SK-N-SH (cell line): ENCODE measurements around the gene MPHOSPH9. TPM values are rescaled to one million over a fixed set of nuclear protein-coding genes. Genes with fewer than 3 reads are reported as not detected.
A peak's percentile ranks its signal among the peaks of the same experiment; 100 is the strongest.

Experiments used
- CTCF ChIA-PET: fragments of 300-600, 350-600 bp; formaldehyde crosslinking; extraction: SDS; loops from one replicate; lab custom pipeline; 2021; lab: Yijun Ruan, JAX
- POLR2A ChIA-PET: fragments of 350-600 bp; sonication (Branson Sonifier 250); formaldehyde crosslinking; extraction: SDS; loops from one replicate; lab custom pipeline; 2020; ENCODE audit warnings: antibody characterized with exemption, inconsistent platforms; lab: Yijun Ruan, JAX
- DNase-seq: peaks from one replicate; pipeline ENCODE4 v3.0.0; 2012
- H2AFZ ChIP-seq: fragments of 200-600 bp; sonication (generic); 2 replicates; pipeline ENCODE4 v1.8.1; 2016; ENCODE audit warnings: antibody characterized with exemption, mild to moderate bottlenecking, low read depth
- H3F3A ChIP-seq: fragments of 200-600 bp; sonication (generic); replicated peaks from 2 replicates; pipeline ENCODE3; 2016; ENCODE audit warnings: antibody characterized with exemption, mild to moderate bottlenecking; ENCODE audit not compliant: insufficient read depth
- H3K27ac ChIP-seq, 2 experiments: fragments of 200-500 bp in 1 of 2; fragments of 200-600 bp in 1 of 2; sonication (Bioruptor generic) in 1 of 2; sonication (generic), shearing (Covaris generic) in 1 of 2; 2 replicates each; pipeline versions ENCODE4 v1.5.1 to v1.6.1; 2014 to 2016; ENCODE audit warnings: low read depth in 2 of 2, inconsistent platforms in 1 of 2, low read length in 1 of 2, mild to moderate bottlenecking in 1 of 2, mixed read lengths in 1 of 2
- H3K27me3 ChIP-seq: fragments of 200-600 bp; sonication (generic), shearing (Covaris generic); 2 replicates; pipeline ENCODE4 v1.6.1; 2016; ENCODE audit warnings: mixed run types; ENCODE audit not compliant: insufficient read depth
- H3K36me3 ChIP-seq, 2 experiments: fragments of 200-500 bp in 1 of 2; fragments of 200-600 bp in 1 of 2; sonication (Bioruptor generic) in 1 of 2; sonication (generic) in 1 of 2; replicated peaks in 1 of 2; 2 replicates each; pipeline versions ENCODE3 to v1.5.1; 2014 to 2016; ENCODE audit warnings: low read length in 1 of 2, mild to moderate bottlenecking in 1 of 2; ENCODE audit not compliant: insufficient read depth in 2 of 2, control insufficient read depth in 1 of 2
- H3K4me1 ChIP-seq, 2 experiments: fragments of 200-500 bp in 1 of 2; fragments of 200-600 bp in 1 of 2; sonication (Bioruptor generic) in 1 of 2; sonication (generic), shearing (Covaris generic) in 1 of 2; 2 replicates each; pipeline versions ENCODE4 v1.5.1 to v1.6.1; 2014 to 2016; ENCODE audit warnings: low read depth in 1 of 2, low read length in 1 of 2, mixed run types in 1 of 2; ENCODE audit not compliant: insufficient read depth in 2 of 2, control insufficient read depth in 1 of 2
- H3K4me2 ChIP-seq: fragments of 200-600 bp; sonication (generic), shearing (Covaris generic); 2 replicates; pipeline ENCODE4 v1.6.1; 2017; ENCODE audit warnings: mixed run types
- H3K4me3 ChIP-seq, 2 experiments: fragments of 200-500 bp in 1 of 2; fragments of 200-600 bp in 1 of 2; sonication (Bioruptor generic) in 1 of 2; sonication (generic), shearing (Covaris generic) in 1 of 2; 2 replicates each; pipeline versions ENCODE4 v1.5.1 to v1.8.1; 2014 to 2016; ENCODE audit warnings: low read depth in 2 of 2, inconsistent platforms in 1 of 2, low read length in 1 of 2, mild to moderate bottlenecking in 1 of 2, mixed read lengths in 1 of 2, moderate library complexity in 1 of 2
- H3K79me2 ChIP-seq: fragments of 200-600 bp; sonication (generic); 2 replicates; pipeline ENCODE4 v1.8.1; 2017; ENCODE audit warnings: mild to moderate bottlenecking; ENCODE audit not compliant: insufficient read depth
- H3K9ac ChIP-seq: fragments of 200-600 bp; sonication (generic); 2 replicates; pipeline ENCODE4 v1.6.1; 2017; ENCODE audit warnings: mixed run types
- H3K9me2 ChIP-seq: fragments of 200-600 bp; sonication (generic); 2 replicates; pipeline ENCODE4 v1.6.1; 2017; ENCODE audit warnings: mixed run types
- H3K9me3 ChIP-seq: fragments of 200-600 bp; sonication (generic); 2 replicates; pipeline ENCODE4 v1.6.1; 2017; ENCODE audit warnings: mixed run types, mild to moderate bottlenecking, moderate library complexity
- H4K20me1 ChIP-seq: fragments of 200-600 bp; sonication (generic); 2 replicates; pipeline ENCODE4 v1.6.1; 2017; ENCODE audit warnings: mild to moderate bottlenecking, mixed run types; ENCODE audit not compliant: insufficient read depth
- CTCF ChIP-seq: fragments of 200-600 bp; sonication (generic); IDR thresholded peaks from 2 replicates; pipeline ENCODE4 v1.6.1; 2017; ENCODE audit warnings: antibody characterized with exemption, mild to moderate bottlenecking, moderate library complexity
- EZH2phosphoT487 ChIP-seq: fragments of 200-600 bp; sonication (generic); IDR thresholded peaks from 2 replicates; pipeline ENCODE4 v1.6.1; 2017; ENCODE audit warnings: low read depth, mixed run types, mild to moderate bottlenecking, antibody characterized with exemption, moderate library complexity, borderline replicate concordance
- IRF3 ChIP-seq: fragments of 150-350 bp; IDR thresholded peaks from 2 replicates; pipeline ENCODE4 v1.6.1; 2016; ENCODE audit warnings: mild to moderate bottlenecking, low read depth, low read length
- JUND ChIP-seq: IDR thresholded peaks from 2 replicates; pipeline ENCODE4 v1.4.0; 2012
- MEF2A ChIP-seq: IDR thresholded peaks from 2 replicates; pipeline ENCODE4 v1.4.0; 2012; ENCODE audit warnings: low read depth, borderline replicate concordance
- NFIC ChIP-seq: IDR thresholded peaks from 2 replicates; pipeline ENCODE4 v1.4.0; 2012; ENCODE audit warnings: borderline replicate concordance
- PBX3 ChIP-seq: IDR thresholded peaks from 2 replicates; pipeline ENCODE4; 2012
- POLR2AphosphoS5 ChIP-seq: IDR thresholded peaks from 2 replicates; pipeline ENCODE4 v1.6.1; 2012; ENCODE audit warnings: low read depth, low read length
- RCOR1 ChIP-seq: fragments of 150-350 bp; IDR thresholded peaks from 2 replicates; pipeline ENCODE4 v1.6.1; 2017; ENCODE audit warnings: antibody characterized with exemption, low read length
- REST ChIP-seq: IDR thresholded peaks from 2 replicates; pipeline ENCODE4 v1.6.1; 2012; ENCODE audit warnings: mild to moderate bottlenecking, low read depth, low read length, moderate library complexity
- RFX5 ChIP-seq: IDR thresholded peaks from 2 replicates; pipeline ENCODE4 v1.6.1; 2012; ENCODE audit warnings: mild to moderate bottlenecking, improper control_type of control experiment, low read length
- SMC3 ChIP-seq: IDR thresholded peaks from 2 replicates; pipeline ENCODE4 v1.6.1; 2012; ENCODE audit warnings: low read depth, low read length, improper control_type of control experiment
- TAF1 ChIP-seq: IDR thresholded peaks from 2 replicates; pipeline ENCODE4 v1.6.1; 2012; ENCODE audit warnings: low read depth, mild to moderate bottlenecking, low read length, moderate library complexity, borderline replicate concordance
- TEAD4 ChIP-seq: IDR thresholded peaks from 2 replicates; pipeline ENCODE4 v1.4.0; 2012; ENCODE audit warnings: mild to moderate bottlenecking, borderline replicate concordance; ENCODE audit not compliant: insufficient read depth
- USF1 ChIP-seq: IDR thresholded peaks from 2 replicates; pipeline ENCODE4 v1.4.0; 2012; ENCODE audit warnings: low read depth, borderline replicate concordance
- WGBS: methylation state at CpG from one replicate; pipeline ENCODE4 v1.1.6; 2017; ENCODE audit warnings: low lambda C conversion rate; 5-methylcytosine and 5-hydroxymethylcytosine counted together
- polyA plus RNA-seq, 3 experiments: library from polyadenylated mRNA; depleted of rRNA; stranded (reverse); fragments of >200 nt; gene quantifications; 2 replicates each; pipeline ENCODE4 v1.2.3, GENCODE V29; 2012

The MPHOSPH9 gene
- polyA plus RNA-seq, 1 of the 3 experiments (the other 2 are of a cell fraction), result 9.0 TPM

- Histone ChIP-seq H3K9me2 (no peaks in the 10 kb centered on the region), H3F3A (peaks cover 7% of the 10 kb centered on the region), H3K4me1 (peaks cover 5 to 22% of the 10 kb centered on the region in 2 experiments; a peak in 2 of 4 replicates), H2AFZ (no peak overlapping the region), H3K4me3 (no peak overlapping the region), H3K9ac (no peak overlapping the region), H3K4me2 (no peak overlapping the region), H3K27me3 (no peaks in the 10 kb centered on the region), H4K20me1 (peaks cover 3% of the 10 kb centered on the region; the same call in 1 of the 2 replicates), H3K27ac (no peak overlapping the region; a peak in 1 of 4 replicates), H3K79me2 (peaks cover 41% of the 10 kb centered on the region), H3K36me3 (no peaks in the 10 kb centered on the region), H3K9me3 (no peaks in the 10 kb centered on the region)
- WGBS, result 92% methylated on average over 15 of the region's 15 CpGs
- no peak for DNase-seq
- TF ChIP-seq TAF1 (no peak), RCOR1 (no peak)
- CTCF ChIA-PET, result interaction anchor here (1.0 kb wide), 1 partner anchor 292 kb away, joined by 3 read pairs; no protein-coding TSS in a partner anchor
- POLR2A ChIA-PET, result no interaction called here
These were observed 40.2 kb upstream of the MPHOSPH9 start for GRCh38 chr12:123273166-123273565.

- H3K9me3 ChIP-seq, result no peaks in the 10 kb centered on the region
- H3K4me1 ChIP-seq, result peaks cover 5 to 42% of the 10 kb centered on the region in 2 experiments; a peak in 3 of 4 replicates
- peaks cover 0 to 7% of the 10 kb centered on the region in 2 experiments for H3K36me3 ChIP-seq
- peak overlapping the region in 1 of 2 experiments; percentile 99; a peak in 2 of 4 replicates for H3K27ac ChIP-seq
- peaks cover 18% of the 10 kb centered on the region for H4K20me1 ChIP-seq
- DNase-seq, result peak; percentile 89
- CTCF ChIA-PET, result interaction anchor here (1.2 to 2.3 kb wide), 7 partner anchors 11 to 113 kb away, joined by 3 to 14 read pairs (median 5); partner anchors contain the start of genes KMT5A, MPHOSPH9 and MTRFR
- POLR2A ChIA-PET, result interaction anchor here (2.6 kb wide), 1 partner anchor 94 kb away, joined by 10 read pairs; no protein-coding TSS in a partner anchor
- no CpG with 5 or more reads among the region's 108 CpGs for WGBS
- no peaks in the 10 kb centered on the region for H3K27me3 ChIP-seq
- peaks cover 7% of the 10 kb centered on the region for H3F3A ChIP-seq
- no peaks in the 10 kb centered on the region for H3K9me2 ChIP-seq
- peak overlapping the region; percentile 83 to 90; a peak in 3 of 4 replicates for H3K4me3 ChIP-seq
- no peak overlapping the region; the same call in 1 of the 2 replicates for H3K4me2 ChIP-seq
- peak overlapping the region; percentile 86; the same call in 1 of the 2 replicates for H3K9ac ChIP-seq
- no peak overlapping the region for H2AFZ ChIP-seq
- peaks cover 62% of the 10 kb centered on the region for H3K79me2 ChIP-seq
- no peak for TF ChIP-seq POLR2AphosphoS5
- no peak for TF ChIP-seq PBX3
- TF ChIP-seq TEAD4, result no peak
- no peak for TF ChIP-seq USF1
- peak; percentile 28; the same call in 1 of the 2 replicates for TF ChIP-seq SMC3
- no peak for TF ChIP-seq RFX5
- no peak for TF ChIP-seq REST
- no peak for TF ChIP-seq EZH2phosphoT487
- TF ChIP-seq CTCF, result peak; percentile 14; the same call in 1 of the 2 replicates
- no peak for TF ChIP-seq NFIC
- no peak for TF ChIP-seq JUND
- no peak for TF ChIP-seq MEF2A
- no peak for TF ChIP-seq RCOR1
- no peak for TF ChIP-seq TAF1
- no peak for TF ChIP-seq IRF3
These were observed 38.2 kb upstream of the MPHOSPH9 start for GRCh38 chr12:123271001-123271668.
